LNCaP clone FGC (cell line): ENCODE data around the gene NADSYN1.
A peak's percentile ranks its signal among the peaks of the same experiment; 100 is the strongest.

Experiments
- DNase-seq: peaks from one replicate; pipeline ENCODE4 v3.0.0-alpha.2; 2011; ENCODE audit warnings: low read depth
- H3K4me3 ChIP-seq: 2 replicates; pipeline ENCODE4 v1.5.1; 2011; ENCODE audit warnings: mild to moderate bottlenecking, low read depth, low read length, control low read depth
- TF ChIP-seq, protein P1 (sequence below): IDR thresholded peaks from 2 replicates; pipeline ENCODE4 v1.5.1; 2012; ENCODE audit warnings: mild to moderate bottlenecking; ENCODE audit not compliant: control insufficient read depth, insufficient read depth; ENCODE audit errors: extremely low read depth

NADSYN1 gene

GRCh38 chr11:71476926-71477640, 24.1 kb downstream of the NADSYN1 start:
- DNase-seq: no peak
- no peak overlapping the region for H3K4me3 ChIP-seq
- TF ChIP-seq, protein P1, sequence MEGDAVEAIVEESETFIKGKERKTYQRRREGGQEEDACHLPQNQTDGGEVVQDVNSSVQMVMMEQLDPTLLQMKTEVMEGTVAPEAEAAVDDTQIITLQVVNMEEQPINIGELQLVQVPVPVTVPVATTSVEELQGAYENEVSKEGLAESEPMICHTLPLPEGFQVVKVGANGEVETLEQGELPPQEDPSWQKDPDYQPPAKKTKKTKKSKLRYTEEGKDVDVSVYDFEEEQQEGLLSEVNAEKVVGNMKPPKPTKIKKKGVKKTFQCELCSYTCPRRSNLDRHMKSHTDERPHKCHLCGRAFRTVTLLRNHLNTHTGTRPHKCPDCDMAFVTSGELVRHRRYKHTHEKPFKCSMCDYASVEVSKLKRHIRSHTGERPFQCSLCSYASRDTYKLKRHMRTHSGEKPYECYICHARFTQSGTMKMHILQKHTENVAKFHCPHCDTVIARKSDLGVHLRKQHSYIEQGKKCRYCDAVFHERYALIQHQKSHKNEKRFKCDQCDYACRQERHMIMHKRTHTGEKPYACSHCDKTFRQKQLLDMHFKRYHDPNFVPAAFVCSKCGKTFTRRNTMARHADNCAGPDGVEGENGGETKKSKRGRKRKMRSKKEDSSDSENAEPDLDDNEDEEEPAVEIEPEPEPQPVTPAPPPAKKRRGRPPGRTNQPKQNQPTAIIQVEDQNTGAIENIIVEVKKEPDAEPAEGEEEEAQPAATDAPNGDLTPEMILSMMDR: no peak

DNA sequence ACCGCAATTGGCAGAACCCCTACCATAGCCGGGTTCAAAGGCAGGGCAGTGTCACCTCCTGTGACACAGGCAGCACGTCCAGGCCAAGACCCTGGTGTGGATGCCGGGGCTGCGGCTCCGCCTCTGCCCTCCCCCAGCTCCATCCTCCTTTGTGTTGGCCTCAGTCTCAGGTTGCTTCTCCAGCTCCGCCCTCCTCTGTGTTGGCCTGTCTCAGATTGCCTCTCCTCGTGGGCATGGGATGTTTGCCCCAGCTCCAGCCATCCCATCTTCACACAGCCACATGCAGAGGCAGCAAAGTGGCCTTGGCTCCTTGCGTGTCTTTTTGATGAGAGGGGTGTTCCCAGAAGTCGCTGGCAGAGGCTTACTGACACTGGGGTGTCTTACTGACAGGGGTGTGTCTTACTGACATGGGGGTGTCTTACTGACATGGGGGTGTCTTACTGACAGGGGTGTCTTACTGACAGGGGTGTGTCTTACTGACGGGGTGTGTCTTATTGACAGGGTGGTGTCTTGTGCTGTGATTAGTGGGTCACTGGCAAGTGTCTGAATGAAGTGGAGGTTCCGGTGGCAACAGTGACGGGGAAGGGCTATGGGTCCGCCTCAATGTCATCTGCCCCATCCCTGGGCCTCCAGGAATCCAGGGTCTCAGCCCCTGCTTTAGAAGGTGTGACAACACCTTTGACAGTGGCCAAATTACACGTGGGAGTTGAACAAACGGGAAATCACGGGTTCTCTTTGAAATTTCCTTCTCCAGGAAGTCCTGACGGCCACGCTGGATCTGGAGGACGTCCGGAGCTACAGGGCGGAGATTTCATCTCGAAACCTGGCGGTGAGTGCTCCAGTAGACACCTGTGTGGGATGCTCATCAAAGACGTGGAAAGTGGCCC, 24.9 kb downstream of the NADSYN1 start:
- DNase-seq: no peak
- TF ChIP-seq, protein P1: no peak
- H3K4me3 ChIP-seq: no peak overlapping the region

GRCh38 chr11:71478528-71478840, 25.5 kb downstream of the NADSYN1 start:
- no peak overlapping the region for H3K4me3 ChIP-seq
- TF ChIP-seq, protein P1: no peak
- DNase-seq: no peak

DNA sequence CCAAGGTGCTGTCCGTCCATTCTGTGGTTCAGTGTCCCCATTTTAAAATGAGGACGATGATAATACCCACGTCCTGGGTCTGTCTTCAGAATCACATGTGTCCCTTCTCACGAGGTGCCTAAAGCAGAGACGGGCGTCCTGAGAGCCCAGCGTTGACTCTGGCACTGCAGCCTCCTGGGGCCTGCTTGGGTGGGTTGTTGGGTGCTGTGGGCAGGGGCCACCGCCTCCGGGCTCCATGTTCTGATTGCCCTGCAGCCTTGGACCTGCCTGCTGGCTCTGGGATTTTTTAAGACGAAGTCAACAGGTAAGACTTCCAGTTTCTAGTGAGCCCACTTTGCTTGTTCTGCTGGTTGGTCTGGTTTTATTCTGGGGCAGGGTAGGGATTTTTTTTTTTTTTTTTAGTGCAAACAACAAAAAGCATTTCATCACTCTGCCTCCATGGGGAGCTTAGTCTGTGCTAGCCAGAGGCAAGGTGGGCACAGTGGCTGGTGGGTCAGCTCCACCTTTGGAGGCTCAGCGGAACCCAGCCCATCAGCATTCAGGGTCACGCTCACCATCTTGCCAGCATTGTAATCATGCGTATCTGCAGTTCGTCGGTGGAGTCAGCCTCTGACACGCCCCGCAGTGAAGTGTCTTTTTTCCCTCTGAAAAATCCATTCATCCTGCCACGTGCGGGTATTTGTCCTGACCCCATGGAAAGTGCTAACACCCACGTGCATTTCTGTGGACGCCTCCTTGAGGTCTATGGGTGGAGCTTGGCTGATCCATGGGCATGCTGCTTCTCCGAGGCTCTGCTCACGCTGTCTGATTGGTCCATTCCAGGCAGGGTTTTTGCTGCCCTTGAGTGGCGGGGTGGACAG, 28.3 kb downstream of the NADSYN1 start:
- TF ChIP-seq, protein P1: no peak
- peak; percentile 69 for DNase-seq
- no peak overlapping the region for H3K4me3 ChIP-seq

GRCh38 chr11:71482216-71482615, 29.2 kb downstream of the NADSYN1 start:
- no peak for DNase-seq
- H3K4me3 ChIP-seq: no peak overlapping the region
- TF ChIP-seq, protein P1: no peak

DNA sequence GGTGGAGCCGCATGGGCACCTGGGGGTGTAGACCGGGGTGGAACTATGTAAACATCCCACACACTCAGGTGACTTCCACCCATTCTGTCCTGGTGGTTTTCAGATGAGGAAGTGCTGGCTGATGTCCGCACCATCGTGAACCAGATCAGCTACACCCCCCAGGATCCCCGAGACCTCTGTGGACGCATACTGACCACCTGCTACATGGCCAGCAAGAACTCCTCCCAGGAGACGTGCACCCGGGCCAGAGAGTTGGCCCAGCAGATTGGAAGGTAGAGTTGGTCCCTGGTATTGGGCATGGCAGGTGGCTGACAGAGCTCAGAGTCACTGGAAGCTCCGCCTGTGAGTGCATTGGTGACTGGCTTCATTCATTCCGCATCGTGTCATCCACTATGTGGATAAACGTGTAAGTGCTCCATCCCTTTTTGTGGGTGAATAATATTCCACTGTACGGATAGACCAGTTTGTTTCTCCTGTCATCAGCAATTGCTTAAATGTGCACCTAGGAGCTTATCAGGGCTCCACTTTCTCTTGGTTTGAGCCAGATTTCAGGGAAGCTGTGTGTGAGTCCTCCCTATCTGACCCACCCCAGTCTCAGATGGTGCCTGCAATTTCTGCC, 29.9 kb downstream of the NADSYN1 start:
- no peak for DNase-seq
- TF ChIP-seq, protein P1: no peak
- no peak overlapping the region for H3K4me3 ChIP-seq
